ENCODE data around the gene NCL. TPM values are rescaled to one million over a fixed set of nuclear protein-coding genes. Genes with fewer than 3 reads are reported as not detected.

The NCL gene
- total RNA-seq, 1 experiment from 2014 or later: 200 TPM

DNA sequence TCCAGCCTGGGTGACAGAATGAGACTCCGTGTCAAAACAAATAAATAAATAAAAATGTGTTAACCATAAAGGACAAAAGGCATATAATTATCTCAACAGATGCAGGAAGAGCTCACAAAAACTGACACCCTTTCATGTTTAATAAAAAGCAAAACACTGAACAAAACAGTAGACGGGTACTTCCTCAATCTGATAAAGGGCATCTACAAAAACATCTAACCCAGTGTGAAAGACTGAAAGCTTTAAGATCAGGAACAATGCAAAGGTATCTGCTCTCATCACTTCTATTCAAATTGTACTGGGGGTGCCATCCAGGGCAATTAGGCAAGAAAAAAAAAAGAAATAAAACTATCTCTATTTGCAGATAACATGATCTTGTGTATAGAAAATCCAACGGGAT lies 11.7 kb upstream of the NCL start:
- Histone ChIP-seq H3K9me2 (replicated peaks; ENCODE audit: insufficient read depth, low read length) (no peaks in the 10 kb centered on the region), H3K4me2 (ENCODE audit: low read depth, low read length, poor library complexity, severe bottlenecking) (no peak overlapping the region), H3K4me1 (ENCODE audit: low read length) (no peaks in the 10 kb centered on the region), H2AFZ (ENCODE audit: low read length) (no peak overlapping the region), H4K20me1 (ENCODE audit: insufficient read depth, low read depth, low read length) (no peaks in the 10 kb centered on the region), H3K9me3 (ENCODE audit: low read length) (no peaks in the 10 kb centered on the region), H3K79me2 (ENCODE audit: low read length) (no peaks in the 10 kb centered on the region), H3K4me3 (ENCODE audit: low read length) (no peak overlapping the region), H3K36me3 (ENCODE audit: insufficient read depth, low read length) (no peaks in the 10 kb centered on the region), H3K27me3 (ENCODE audit: low read length) (no peaks in the 10 kb centered on the region), H3K27ac (ENCODE audit: low read length) (no peak overlapping the region), H3K9ac (ENCODE audit: low read length) (no peak overlapping the region)
- no peak for DNase-seq

DNA sequence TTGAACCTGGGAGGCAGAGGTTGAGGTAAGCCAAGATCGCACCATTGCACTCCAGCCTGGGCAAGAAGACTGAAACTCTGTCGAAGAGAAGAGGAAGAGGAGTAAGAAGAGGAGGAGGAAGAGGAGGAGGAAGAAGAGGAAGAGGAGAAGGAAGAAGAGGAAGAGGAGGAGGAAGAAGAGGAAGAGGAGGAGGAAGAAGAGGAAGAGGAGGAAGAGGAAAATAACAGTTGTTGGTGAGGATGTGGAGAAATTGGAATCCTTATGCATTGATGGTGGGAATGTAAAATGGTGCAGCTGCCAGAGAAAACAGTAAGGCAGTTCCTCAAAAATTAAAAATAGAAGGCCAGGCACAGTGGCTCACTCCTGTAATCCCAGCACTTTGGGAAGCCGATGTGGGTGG lies 8.5 kb upstream of the NCL start:
- H2AFZ ChIP-seq (ENCODE audit: low read length): peak overlapping the region; percentile 23; the same call in 1 of the 2 replicates
- no peak for DNase-seq
- peak overlapping the region; percentile 52 for H3K9ac ChIP-seq (ENCODE audit: low read length)

DNA sequence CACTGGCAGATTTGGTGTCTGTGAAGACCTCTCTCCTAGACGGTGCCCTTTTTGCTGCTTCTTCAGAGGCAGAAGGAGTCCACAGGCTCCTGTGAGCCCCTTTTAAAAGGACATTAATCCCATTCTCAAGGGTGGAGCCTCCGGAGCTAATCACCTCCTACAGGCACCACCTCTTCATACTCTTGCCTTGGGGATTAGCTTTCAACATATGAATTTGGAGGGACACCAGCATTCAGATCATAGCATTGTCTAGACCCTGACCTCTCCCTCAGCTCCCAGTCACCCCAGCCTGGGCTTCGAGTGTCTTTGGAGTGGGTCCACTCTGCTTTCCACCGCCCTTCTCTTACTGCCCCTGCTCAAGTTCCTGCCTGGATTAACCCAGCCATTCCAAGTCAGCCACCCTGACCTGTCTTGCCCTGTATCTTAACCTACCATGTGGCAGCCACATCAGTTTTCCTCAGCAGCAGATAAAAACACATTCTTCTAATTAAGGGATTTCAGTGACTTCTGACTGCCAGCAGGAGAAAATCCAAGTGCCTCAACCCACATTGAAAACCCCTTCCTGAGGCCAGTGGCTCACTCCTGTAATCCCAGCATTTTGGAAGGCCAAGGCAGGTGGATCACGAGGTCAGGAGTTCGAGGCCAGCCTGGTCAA lies 6.1 kb upstream of the NCL start:
- Histone ChIP-seq H3K79me2 (ENCODE audit: low read length) (peaks cover under 1% of the 10 kb centered on the region), H2AFZ (ENCODE audit: low read length) (no peak overlapping the region), H3K4me2 (ENCODE audit: low read depth, low read length, poor library complexity, severe bottlenecking) (no peak overlapping the region), H4K20me1 (ENCODE audit: insufficient read depth, low read depth, low read length) (no peaks in the 10 kb centered on the region), H3K4me3 (ENCODE audit: low read length) (no peak overlapping the region), H3K9me2 (replicated peaks; ENCODE audit: insufficient read depth, low read length) (no peaks in the 10 kb centered on the region), H3K36me3 (ENCODE audit: insufficient read depth, low read length) (no peaks in the 10 kb centered on the region), H3K9ac (ENCODE audit: low read length) (no peak overlapping the region), H3K27ac (ENCODE audit: low read length) (no peak overlapping the region), H3K9me3 (ENCODE audit: low read length) (no peaks in the 10 kb centered on the region), H3K4me1 (ENCODE audit: low read length) (peaks cover 4% of the 10 kb centered on the region), H3K27me3 (ENCODE audit: low read length) (no peaks in the 10 kb centered on the region)
- DNase-seq: no peak

More for the DNA sequence above, 8.5 kb upstream of the NCL start:
- no peaks in the 10 kb centered on the region for H3K9me3 ChIP-seq (ENCODE audit: low read length)
- H3K4me1 ChIP-seq (ENCODE audit: low read length): no peaks in the 10 kb centered on the region; the same call in 1 of the 2 replicates
- H3K27me3 ChIP-seq (ENCODE audit: low read length): no peaks in the 10 kb centered on the region
- no peak overlapping the region for H3K27ac ChIP-seq (ENCODE audit: low read length)
- no peaks in the 10 kb centered on the region for H3K79me2 ChIP-seq (ENCODE audit: low read length)
- H3K36me3 ChIP-seq (ENCODE audit: insufficient read depth, low read length): no peaks in the 10 kb centered on the region
- peak overlapping the region; percentile 44 for H3K4me2 ChIP-seq (ENCODE audit: low read depth, low read length, poor library complexity, severe bottlenecking)
- peak overlapping the region; percentile 50 for H3K4me3 ChIP-seq (ENCODE audit: low read length)
- H3K9me2 ChIP-seq (replicated peaks; ENCODE audit: insufficient read depth, low read length): no peaks in the 10 kb centered on the region
- H4K20me1 ChIP-seq (ENCODE audit: insufficient read depth, low read depth, low read length): no peaks in the 10 kb centered on the region

DNA sequence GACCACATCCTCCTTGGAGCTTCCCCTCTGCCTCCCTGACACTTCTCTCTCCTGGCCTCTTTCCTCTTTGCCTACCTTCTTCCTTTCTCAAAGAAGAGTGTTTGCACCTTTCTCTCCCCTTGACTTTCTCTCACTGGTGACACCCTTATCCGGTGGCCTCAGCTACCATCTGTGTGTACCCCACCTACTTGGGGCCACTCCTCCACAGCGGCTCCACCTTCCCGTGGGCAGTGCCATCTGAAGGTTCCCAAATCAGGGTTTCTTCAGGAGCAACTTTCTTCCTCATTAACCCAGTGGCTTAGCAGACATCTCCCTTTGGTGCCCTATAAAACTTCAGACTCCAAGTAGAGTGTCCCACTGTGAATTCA lies 5.3 kb upstream of the NCL start:
- H3K4me1 ChIP-seq (ENCODE audit: low read length): peaks cover 8% of the 10 kb centered on the region
- no peak overlapping the region for H2AFZ ChIP-seq (ENCODE audit: low read length)
- H3K27me3 ChIP-seq (ENCODE audit: low read length): no peaks in the 10 kb centered on the region
- no peaks in the 10 kb centered on the region for H3K36me3 ChIP-seq (ENCODE audit: insufficient read depth, low read length)
- H3K4me3 ChIP-seq (ENCODE audit: low read length): no peak overlapping the region
- H3K9me3 ChIP-seq (ENCODE audit: low read length): no peaks in the 10 kb centered on the region
- H3K9ac ChIP-seq (ENCODE audit: low read length): no peak overlapping the region
- DNase-seq: no peak
- no peaks in the 10 kb centered on the region for H4K20me1 ChIP-seq (ENCODE audit: insufficient read depth, low read depth, low read length)
- H3K27ac ChIP-seq (ENCODE audit: low read length): no peak overlapping the region
- no peak overlapping the region for H3K4me2 ChIP-seq (ENCODE audit: low read depth, low read length, poor library complexity, severe bottlenecking)
- H3K79me2 ChIP-seq (ENCODE audit: low read length): peaks cover 8% of the 10 kb centered on the region
- no peaks in the 10 kb centered on the region for H3K9me2 ChIP-seq (replicated peaks; ENCODE audit: insufficient read depth, low read length)

- Histone ChIP-seq H3K4me1 (ENCODE audit: low read length) (peaks cover 14% of the 10 kb centered on the region), H3K36me3 (ENCODE audit: insufficient read depth, low read length) (peaks cover 13% of the 10 kb centered on the region), H3K9me3 (ENCODE audit: low read length) (no peaks in the 10 kb centered on the region), H3K27ac (ENCODE audit: low read length) (no peak overlapping the region), H3K9me2 (replicated peaks; ENCODE audit: insufficient read depth, low read length) (no peaks in the 10 kb centered on the region), H3K27me3 (ENCODE audit: low read length) (no peaks in the 10 kb centered on the region), H3K9ac (ENCODE audit: low read length) (no peak overlapping the region), H3K79me2 (ENCODE audit: low read length) (peaks cover 22% of the 10 kb centered on the region), H3K4me3 (ENCODE audit: low read length) (no peak overlapping the region), H2AFZ (ENCODE audit: low read length) (no peak overlapping the region), H3K4me2 (ENCODE audit: low read depth, low read length, poor library complexity, severe bottlenecking) (no peak overlapping the region), H4K20me1 (ENCODE audit: insufficient read depth, low read depth, low read length) (peaks cover 13% of the 10 kb centered on the region)
- DNase-seq: no peak
Measured at GRCh38 chr2:231467613-231468530, 3.6 kb upstream of the NCL start.

DNA sequence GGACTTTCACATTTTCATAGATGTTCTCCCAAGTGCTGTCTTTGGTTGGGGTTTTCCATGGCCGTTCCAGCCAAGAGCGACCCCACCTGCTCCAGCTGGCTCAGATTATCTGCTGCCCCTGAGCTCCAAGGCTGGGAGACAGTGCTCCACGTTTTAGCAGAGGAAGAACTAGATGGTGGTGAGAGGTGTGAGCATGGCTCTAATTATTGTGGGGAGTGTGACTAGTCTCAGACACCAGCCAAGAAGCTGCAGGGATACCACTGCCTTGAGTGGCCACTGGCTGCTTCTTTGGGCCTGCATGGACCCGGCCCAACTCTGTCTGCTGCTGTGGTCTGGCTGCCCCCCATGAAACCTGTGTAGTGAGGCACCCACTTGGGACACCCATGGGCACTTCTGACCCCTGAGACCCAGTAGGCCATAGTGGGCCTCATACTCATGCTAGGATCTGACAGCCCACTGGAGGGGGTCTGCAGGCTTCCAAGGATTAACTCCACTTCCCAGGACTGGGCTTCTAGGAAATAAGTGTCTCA lies 2.8 kb upstream of the NCL start:
- Histone ChIP-seq H3K4me1 (ENCODE audit: low read length) (peaks cover 22% of the 10 kb centered on the region), H3K9ac (ENCODE audit: low read length) (no peak overlapping the region), H2AFZ (ENCODE audit: low read length) (no peak overlapping the region), H3K9me2 (replicated peaks; ENCODE audit: insufficient read depth, low read length) (no peaks in the 10 kb centered on the region), H3K9me3 (ENCODE audit: low read length) (no peaks in the 10 kb centered on the region), H3K27ac (ENCODE audit: low read length) (no peak overlapping the region), H3K4me3 (ENCODE audit: low read length) (no peak overlapping the region), H4K20me1 (ENCODE audit: insufficient read depth, low read depth, low read length) (peaks cover 21% of the 10 kb centered on the region), H3K27me3 (ENCODE audit: low read length) (no peaks in the 10 kb centered on the region), H3K36me3 (ENCODE audit: insufficient read depth, low read length) (peaks cover 21% of the 10 kb centered on the region), H3K4me2 (ENCODE audit: low read depth, low read length, poor library complexity, severe bottlenecking) (no peak overlapping the region), H3K79me2 (ENCODE audit: low read length) (peaks cover 30% of the 10 kb centered on the region)
- DNase-seq: no peak

- Histone ChIP-seq H3K36me3 (ENCODE audit: insufficient read depth, low read length) (peaks cover 42% of the 10 kb centered on the region), H3K4me3 (ENCODE audit: low read length) (peak overlapping the region; percentile 87), H3K4me1 (ENCODE audit: low read length) (peaks cover 24% of the 10 kb centered on the region), H3K79me2 (ENCODE audit: low read length) (peaks cover 43% of the 10 kb centered on the region), H3K27me3 (ENCODE audit: low read length) (no peaks in the 10 kb centered on the region), H3K9me2 (replicated peaks; ENCODE audit: insufficient read depth, low read length) (no peaks in the 10 kb centered on the region), H3K4me2 (ENCODE audit: low read depth, low read length, poor library complexity, severe bottlenecking) (peak overlapping the region; percentile 88), H3K9ac (ENCODE audit: low read length) (peak overlapping the region; percentile 100), H3K27ac (ENCODE audit: low read length) (peak overlapping the region; percentile 74), H3K9me3 (ENCODE audit: low read length) (no peaks in the 10 kb centered on the region), H2AFZ (ENCODE audit: low read length) (peak overlapping the region; percentile 55; the same call in 1 of the 2 replicates), H4K20me1 (ENCODE audit: insufficient read depth, low read depth, low read length) (peaks cover 39% of the 10 kb centered on the region)
- peak; percentile 98 for DNase-seq
Measured at GRCh38 chr2:231464576-231465540, 574 bp upstream of the NCL start.

All from Karpas-422 (cell line).